Motor neuron (in vitro differentiated cells): Measurements from ENCODE around the gene SH3RF3. TPM values are rescaled to one million over a fixed set of nuclear protein-coding genes. Genes with fewer than 3 reads are reported as not detected.

Experiments used
- ATAC-seq, 8 experiments: fragments of 200-7000 bp; cut with Tn5 transposase; replicated peaks in 6 of 8; 2 replicates each; pipeline ENCODE4 v1.8.0; 2021; ENCODE audit warnings: mild to moderate bottlenecking in 8 of 8, moderate library complexity in 8 of 8
- H3K27ac ChIP-seq, 2 donors: fragments of 250-450 bp; sonication (Bioruptor Pico); 2 replicates each; pipeline ENCODE4 v1.9.0; 2021; ENCODE audit warnings: antibody characterized with exemption in 2 of 2, mild to moderate bottlenecking in 2 of 2, moderate library complexity in 1 of 2
- H3K4me1 ChIP-seq, 2 donors: fragments of 250-450 bp; sonication (Bioruptor Pico); replicated peaks in 1 of 2; 2 replicates each; pipeline ENCODE4 v1.6.1; 2021; ENCODE audit warnings: antibody characterized with exemption in 2 of 2, mild to moderate bottlenecking in 2 of 2, moderate library complexity in 1 of 2
- H3K4me3 ChIP-seq, 5 donors: fragments of 250-450 bp; sonication (Bioruptor Pico); 2 replicates each; pipeline ENCODE4 v1.9.0; 2021; ENCODE audit warnings: antibody characterized with exemption in 5 of 5, mild to moderate bottlenecking in 5 of 5, moderate library complexity in 4 of 5
- WGBS, 10 experiments: fragments of 450-650 bp; shearing (Covaris generic); methylation state at CpG; one replicate each; pipeline ENCODE4 v1.0.0; 2022; 5-methylcytosine and 5-hydroxymethylcytosine counted together
- in situ Hi-C, 9 experiments: fragments of 400-800 bp; cut with MboI; loops; one replicate each; pipeline ENCODE4 v1.15.0; 2021; ENCODE audit warnings: low sequenced_read_pairs in 9 of 9, low pct_unique_long_range_greater_than_20kb in 2 of 9; ENCODE audit not compliant: unreplicated experiment in 9 of 9
- total RNA-seq, 8 experiments: library from RNA; unstranded; fragments of 300-600 nt; gene quantifications; 2 replicates each; pipeline versions ENCODE4 v1.2.3 to v1.2.4, GENCODE V29; 2022

The SH3RF3 gene
- total RNA-seq, 8 experiments from 2014 or later = 0.13 to 6.5 (median 3.2) TPM

- H3K4me3 ChIP-seq = no peak overlapping the region
- H3K4me1 ChIP-seq = peaks cover 0 to 14% of the 10 kb centered on the region in 2 donors
- WGBS, 10 experiments = 65 to 100% (median 90%) methylated on average over 2 to 4 of the region's 4 CpGs; no CpG with 5 or more reads in 1 of the 10 experiments
- H3K27ac ChIP-seq = no peak overlapping the region
- in situ Hi-C loops = no loop called here
- ATAC-seq = no peak
Measured at GRCh38 chr2:109255654-109256053, 126.6 kb downstream of the SH3RF3 start.

DNA sequence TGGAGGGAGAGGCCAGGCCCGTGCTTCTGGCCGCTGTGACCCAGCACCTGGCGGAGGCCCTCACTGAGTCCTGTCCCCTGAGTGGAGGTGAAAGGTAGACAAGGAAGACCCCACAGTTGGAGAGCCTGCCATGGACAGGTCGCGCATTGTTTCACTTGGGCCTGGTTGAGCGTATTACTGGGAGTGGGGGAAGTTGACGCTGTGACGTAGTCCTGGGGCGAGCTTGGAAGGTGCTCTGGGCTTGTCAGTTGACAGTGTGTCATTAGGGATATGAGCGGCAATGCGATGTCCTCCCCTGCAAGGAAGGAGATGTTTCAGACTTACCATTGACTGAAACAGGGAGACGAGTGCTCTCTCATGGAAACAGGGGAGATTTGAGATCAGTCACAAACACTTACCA is 127.1 kb downstream of the SH3RF3 start:
- ATAC-seq = no peak
- WGBS, 10 experiments = 83 to 100% (median 98%) methylated on average over 1 to 9 of the region's 12 CpGs; no CpG with 5 or more reads in 4 of the 10 experiments
- in situ Hi-C loops = no loop called here
- no peak overlapping the region for H3K27ac ChIP-seq
- no peak overlapping the region for H3K4me3 ChIP-seq
- peaks cover 4 to 19% of the 10 kb centered on the region in 2 donors for H3K4me1 ChIP-seq

DNA sequence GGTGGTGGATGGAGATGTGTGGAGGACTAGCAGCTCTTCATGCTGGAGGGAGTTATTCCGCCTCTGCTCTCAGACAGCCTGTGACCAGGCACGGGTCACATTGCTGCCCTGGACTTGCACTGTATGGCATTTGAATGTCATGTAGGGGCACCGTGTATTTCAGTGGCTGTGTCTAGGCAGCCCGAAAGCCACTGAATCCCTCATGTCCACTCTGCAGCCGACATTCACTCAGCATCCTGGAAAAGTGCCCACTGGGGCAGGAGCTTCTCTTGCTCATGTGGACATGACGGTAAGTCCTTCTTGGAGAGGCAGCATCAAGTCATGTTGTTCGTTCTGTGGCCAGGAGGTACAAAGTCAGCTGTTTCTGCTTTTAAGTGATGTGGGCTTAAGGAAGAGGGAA is 127.9 kb downstream of the SH3RF3 start:
- no peak for ATAC-seq
- Histone ChIP-seq H3K4me1 (peaks cover 8 to 23% of the 10 kb centered on the region in 2 donors), H3K27ac (no peak overlapping the region), H3K4me3 (no peak overlapping the region)
- WGBS, 10 experiments = 20 to 100% (median 87%) methylated on average over 1 to 4 of the region's 7 CpGs; no CpG with 5 or more reads in 4 of the 10 experiments
- in situ Hi-C loops = no loop called here

DNA sequence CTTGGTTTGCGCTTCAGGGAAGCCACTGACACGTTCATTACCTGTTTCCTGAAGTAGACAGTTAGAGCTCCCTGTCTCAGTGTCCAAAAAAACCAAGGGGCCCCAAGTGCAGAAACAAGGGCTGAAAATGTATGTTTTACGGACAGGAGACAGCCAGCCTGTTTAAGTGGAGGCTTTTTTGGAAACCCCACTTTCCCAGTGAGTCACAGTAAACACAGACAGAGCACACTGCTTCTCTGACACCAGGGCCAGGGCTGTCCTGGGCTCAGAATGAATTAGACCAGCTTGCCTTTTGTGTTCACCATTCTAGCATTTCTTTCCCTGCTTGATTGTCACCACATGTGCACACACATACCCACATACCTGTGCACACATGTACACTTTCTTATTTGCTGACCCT is 128.6 kb downstream of the SH3RF3 start:
- no peak overlapping the region for H3K4me3 ChIP-seq
- peaks cover 8 to 23% of the 10 kb centered on the region in 2 donors for H3K4me1 ChIP-seq
- in situ Hi-C loops = no loop called here
- WGBS, 10 experiments = 51 to 95% (median 82%) methylated on average over 1 to 3 of the region's 3 CpGs; no CpG with 5 or more reads in 4 of the 10 experiments
- no peak overlapping the region for H3K27ac ChIP-seq
- no peak for ATAC-seq

GRCh38 chr2:109258376-109258775 is 129.4 kb downstream of the SH3RF3 start:
- Histone ChIP-seq H3K4me3 (no peak overlapping the region), H3K4me1 (peaks cover 8 to 23% of the 10 kb centered on the region in 2 donors), H3K27ac (no peak overlapping the region)
- no peak for ATAC-seq
- in situ Hi-C loops = no loop called here
- WGBS, 10 experiments = 0 to 100% (median 60%) methylated on average over 1 to 2 of the region's 9 CpGs; no CpG with 5 or more reads in 5 of the 10 experiments

DNA sequence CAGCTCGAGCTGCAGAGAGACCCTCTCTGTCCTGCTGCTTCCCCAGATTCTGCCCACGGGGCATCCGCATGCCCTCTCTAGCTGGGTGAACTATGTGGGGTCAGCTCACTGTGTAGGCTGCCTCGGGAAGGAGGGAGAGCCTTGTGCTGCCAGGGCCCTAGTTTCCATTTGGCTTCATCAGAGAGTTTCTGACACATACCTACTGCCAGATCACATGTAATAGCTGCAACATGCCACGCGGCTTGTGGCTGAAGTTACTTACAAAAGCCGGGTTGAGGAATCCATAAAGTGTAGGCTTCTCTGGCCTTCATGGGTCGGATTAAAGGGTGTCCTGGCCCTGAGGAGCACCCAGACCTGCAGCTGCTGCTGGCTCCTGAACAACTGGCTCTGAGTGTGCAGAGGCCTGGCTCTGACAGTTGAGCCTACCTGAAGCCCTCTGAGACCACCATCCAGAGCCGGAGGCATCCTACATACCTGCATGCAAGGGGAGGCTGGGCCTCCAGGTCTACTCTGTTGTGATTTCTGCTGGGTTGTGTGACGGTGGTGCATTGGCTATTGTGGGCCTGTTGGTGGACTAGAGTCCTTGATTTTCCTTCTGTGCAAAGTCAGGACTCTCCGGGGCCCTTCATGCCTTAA is 130.0 kb downstream of the SH3RF3 start:
- Histone ChIP-seq H3K27ac (no peak overlapping the region), H3K4me3 (no peak overlapping the region), H3K4me1 (peaks cover 8 to 23% of the 10 kb centered on the region in 2 donors)
- in situ Hi-C loops = no loop called here
- ATAC-seq = no peak
- WGBS, 10 experiments = 20 to 95% (median 68%) methylated on average over 1 to 8 of the region's 11 CpGs; no CpG with 5 or more reads in 2 of the 10 experiments

DNA sequence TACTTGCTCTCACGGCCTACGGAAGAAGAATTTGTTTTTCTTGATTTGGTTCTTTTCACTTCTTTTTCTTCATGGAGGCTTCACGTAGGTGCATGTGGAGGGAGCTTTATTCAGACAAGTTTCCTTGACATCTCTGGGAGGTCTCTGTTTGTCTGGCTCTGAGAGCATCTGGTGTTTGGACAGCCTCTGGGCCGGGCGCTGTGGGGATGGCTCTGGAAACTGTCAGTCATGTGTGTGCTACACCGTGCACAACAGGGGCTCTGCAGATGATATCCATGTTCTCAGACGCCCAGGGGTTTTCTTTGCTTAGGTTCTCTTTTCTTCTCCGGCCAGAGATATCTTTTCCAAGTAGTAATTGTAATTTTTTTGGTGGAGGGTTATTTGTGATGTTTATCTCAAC is 130.7 kb downstream of the SH3RF3 start:
- whole genome bisulfite sequencing, 10 experiments = 33 to 100% (median 83%) methylated on average over 1 to 5 of the region's 8 CpGs; no CpG with 5 or more reads in 1 of the 10 experiments
- in situ Hi-C loops = no loop called here
- peaks cover 8 to 26% of the 10 kb centered on the region in 2 donors for H3K4me1 ChIP-seq
- no peak overlapping the region for H3K27ac ChIP-seq
- no peak for ATAC-seq
- H3K4me3 ChIP-seq = no peak overlapping the region

DNA sequence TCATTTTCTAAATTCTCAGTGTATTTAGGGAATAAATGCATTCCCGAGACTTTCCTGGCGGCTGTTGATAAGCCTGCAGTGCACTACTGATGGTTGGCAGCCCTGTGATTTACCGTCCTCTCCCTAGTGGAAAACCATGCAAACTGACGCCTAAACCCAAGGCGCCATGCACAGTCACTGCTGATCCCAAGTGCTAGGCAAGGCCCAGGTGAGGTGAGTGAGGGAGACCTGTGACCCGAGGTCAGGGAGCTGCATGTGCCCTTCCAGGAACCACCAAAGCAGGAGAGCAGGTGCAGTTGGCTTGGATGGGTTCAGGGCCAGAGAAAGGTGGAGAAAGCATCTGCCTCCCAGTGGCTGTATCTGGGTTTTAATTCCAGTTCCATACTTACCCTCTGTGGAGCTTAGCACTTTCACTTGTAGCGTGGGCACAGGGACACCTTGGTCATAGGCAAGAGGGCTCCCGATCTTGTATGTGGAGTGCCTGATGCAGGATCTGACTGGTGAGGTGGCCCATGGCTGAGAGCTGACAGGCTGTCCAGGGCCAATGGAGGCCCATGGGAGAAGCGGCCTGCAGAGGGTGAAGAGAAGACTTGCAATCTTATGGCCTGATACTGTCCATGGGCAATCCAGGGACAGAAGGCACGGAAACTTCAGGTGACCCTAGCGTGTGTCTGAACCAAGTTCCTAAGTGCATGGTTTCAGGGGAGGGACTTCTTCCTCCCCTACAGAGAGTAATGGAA is 131.3 kb downstream of the SH3RF3 start:
- Histone ChIP-seq H3K27ac (peak overlapping the region in 1 of 2 donors; percentile 29), H3K4me3 (no peak overlapping the region), H3K4me1 (peaks cover 8 to 28% of the 10 kb centered on the region in 2 donors)
- in situ Hi-C loops = no loop called here
- WGBS, 10 experiments = 68 to 95% (median 87%) methylated on average over 1 to 7 of the region's 11 CpGs; no CpG with 5 or more reads in 2 of the 10 experiments
- no peak for ATAC-seq

- ATAC-seq = peak; percentile 57 to 88 (median 75)
- WGBS, 10 experiments = 20 to 90% (median 64%) methylated on average over 1 to 5 of the region's 8 CpGs; no CpG with 5 or more reads in 4 of the 10 experiments
- in situ Hi-C loops = no loop called here
Measured at GRCh38 chr2:109260886-109261700, 132.1 kb downstream of the SH3RF3 start.

GRCh38 chr2:109261906-109262631 is 133.1 kb downstream of the SH3RF3 start:
- ATAC-seq = no peak
- H3K4me1 ChIP-seq = peaks cover 17 to 41% of the 10 kb centered on the region in 2 donors
- H3K27ac ChIP-seq = no peak overlapping the region
- in situ Hi-C loops = no loop called here
- H3K4me3 ChIP-seq = no peak overlapping the region
- WGBS, 10 experiments = 69 to 94% (median 90%) methylated on average over 1 to 9 of the region's 10 CpGs; no CpG with 5 or more reads in 1 of the 10 experiments

More at GRCh38 chr2:109260886-109261700, 132.1 kb downstream of the SH3RF3 start:
- Histone ChIP-seq H3K27ac (peak overlapping the region in 1 of 2 donors; percentile 29), H3K4me3 (no peak overlapping the region), H3K4me1 (peaks cover 8 to 36% of the 10 kb centered on the region in 2 donors)

GRCh38 chr2:109264595-109265328 is 135.8 kb downstream of the SH3RF3 start:
- in situ Hi-C loops = no loop called here
- Histone ChIP-seq H3K4me1 (peaks cover 34 to 48% of the 10 kb centered on the region in 2 donors), H3K27ac (no peak overlapping the region), H3K4me3 (no peak overlapping the region)
- ATAC-seq = no peak
- 32 to 100% (median 88%) methylated on average over 3 to 6 of the region's 12 CpGs; no CpG with 5 or more reads in 5 of the 10 experiments for WGBS, 10 experiments

DNA sequence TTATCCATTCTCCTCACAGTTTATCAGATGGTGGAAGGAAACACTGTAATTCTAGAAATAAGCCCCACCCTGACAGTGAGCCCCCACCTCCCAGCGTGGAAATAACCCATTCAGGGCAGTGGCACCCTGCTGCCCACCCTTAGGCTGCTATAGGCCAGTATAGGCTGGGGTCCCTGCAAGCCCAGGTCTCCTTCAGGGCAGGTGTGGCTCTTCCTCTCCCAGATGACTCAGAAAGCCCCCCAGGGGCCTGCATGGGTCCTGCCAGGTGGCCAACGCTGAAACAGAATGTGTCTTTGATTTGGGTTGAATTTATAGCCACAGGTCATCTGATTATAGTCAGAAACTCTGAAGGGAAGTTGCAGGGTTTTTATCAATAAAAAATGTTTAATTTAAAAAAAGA is 136.4 kb downstream of the SH3RF3 start:
- no peak overlapping the region for H3K27ac ChIP-seq
- 17 to 60% (median 40%) methylated on average over 1 of the region's 2 CpGs; no CpG with 5 or more reads in 7 of the 10 experiments for WGBS, 10 experiments
- in situ Hi-C loops = no loop called here
- H3K4me3 ChIP-seq = no peak overlapping the region
- no peak for ATAC-seq
- peaks cover 38 to 42% of the 10 kb centered on the region in 2 donors for H3K4me1 ChIP-seq
